Fibroblast of mammary gland (primary cell): ENCODE data around the gene KIF2A.

Experiments used
- DNase-seq: peaks from one replicate; pipeline ENCODE4 v3.0.0-alpha.2; 2010; ENCODE audit warnings: low read depth
- H3K4me3 ChIP-seq: 2 replicates; pipeline ENCODE4 v1.5.1; 2011; ENCODE audit warnings: low read depth, mild to moderate bottlenecking, low read length, moderate library complexity; ENCODE audit not compliant: control insufficient read depth
- CTCF ChIP-seq: conservative IDR thresholded peaks from 2 replicates; pipeline ENCODE4 v1.5.1; 2011; ENCODE audit warnings: low read depth, low read length, inconsistent platforms; ENCODE audit not compliant: control insufficient read depth, insufficient read depth

Gene KIF2A

GRCh38 chr5:62341783-62342475, 35.9 kb downstream of the KIF2A start:
- H3K4me3 ChIP-seq, result no peak overlapping the region
- TF ChIP-seq CTCF, result no peak
- DNase-seq, result no peak

- H3K4me3 ChIP-seq, result no peak overlapping the region
- no peak for TF ChIP-seq CTCF
- DNase-seq, result no peak
Observed at GRCh38 chr5:62342476-62342837, 36.5 kb downstream of the KIF2A start.

GRCh38 chr5:62343428-62343827, 37.4 kb downstream of the KIF2A start:
- H3K4me3 ChIP-seq, result no peak overlapping the region
- no peak for TF ChIP-seq CTCF
- peak; percentile 32 for DNase-seq

- H3K4me3 ChIP-seq, result no peak overlapping the region
- DNase-seq, result no peak
- no peak for TF ChIP-seq CTCF
Observed at GRCh38 chr5:62346748-62347147, 40.7 kb downstream of the KIF2A start.

- no peak for TF ChIP-seq CTCF
- DNase-seq, result no peak
- no peak overlapping the region for H3K4me3 ChIP-seq
Observed at GRCh38 chr5:62347928-62348327, 41.9 kb downstream of the KIF2A start.

- no peak for DNase-seq
- TF ChIP-seq CTCF, result no peak
- no peak overlapping the region for H3K4me3 ChIP-seq
Observed at GRCh38 chr5:62348723-62349481, 42.9 kb downstream of the KIF2A start.
